NCI-H748 treated with DMSO at 0.1 percent for 48 hours (cell line): ENCODE data around the gene KRTAP5-8.
"Not testable (repeated sequence)": the region's sequence is repeated elsewhere in the genome, so short reads cannot be mapped to it uniquely, and the experiment has no call there.

Experiments
- DNase-seq: peaks from one replicate; lab custom pipeline; 2025; lab: John Stamatoyannopoulos, UW

The KRTAP5-8 gene

GRCh38 chr11:71543866-71544265 lies 6.0 kb downstream of the KRTAP5-8 start:
- no peak for DNase-seq

GRCh38 chr11:71544525-71545214 lies 6.8 kb downstream of the KRTAP5-8 start:
- DNase-seq = no peak

DNA sequence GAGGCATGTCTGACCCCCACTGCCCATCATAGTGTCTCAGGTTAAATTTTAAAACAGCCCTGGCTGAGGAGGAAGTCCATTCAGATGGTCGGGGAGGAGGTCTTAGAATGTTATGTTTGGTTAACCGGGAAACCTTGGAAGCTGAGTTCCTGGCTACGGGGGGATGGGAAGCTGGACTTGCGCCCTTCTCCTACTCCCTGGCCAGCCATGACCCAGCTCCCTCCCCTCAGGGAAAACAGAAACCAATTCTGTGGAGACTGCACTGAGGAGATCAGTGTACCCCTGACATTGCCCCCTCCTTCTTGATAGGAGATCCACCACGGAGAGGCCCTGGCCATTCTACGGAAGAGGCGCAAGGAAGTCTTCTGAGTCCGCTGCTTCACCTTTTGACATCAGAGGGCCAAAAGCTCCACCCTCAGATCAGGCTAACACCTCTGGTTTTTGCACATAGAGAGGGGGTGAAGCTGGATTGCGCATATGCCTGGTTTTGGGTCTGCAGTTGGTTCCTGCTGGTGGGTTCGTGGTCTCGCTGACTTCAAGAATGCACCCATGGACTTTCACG lies 7.7 kb downstream of the KRTAP5-8 start:
- DNase-seq = no peak

DNA sequence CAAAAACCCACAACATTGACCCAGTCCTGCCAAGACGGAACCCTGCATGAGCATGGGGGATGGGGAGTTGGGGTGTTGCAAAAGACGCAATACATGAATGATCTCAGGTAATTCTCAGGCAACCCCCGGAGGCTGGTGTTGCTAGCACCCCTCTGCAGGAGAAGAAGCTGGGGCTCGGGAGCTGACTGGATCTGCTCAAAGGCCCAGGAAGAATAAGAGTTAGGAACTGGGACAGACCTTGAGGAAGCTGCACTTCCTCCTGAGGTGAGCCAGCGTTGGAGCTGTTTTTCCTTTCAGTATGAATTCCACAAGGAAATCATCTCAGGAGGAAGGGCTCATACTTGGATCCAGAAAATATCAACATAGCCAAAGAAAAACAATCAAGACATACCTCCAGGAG lies 10.3 kb downstream of the KRTAP5-8 start, which contains the start of gene KRTAP5-9:
Gene KRTAP5-9, plus strand, starts transcription at position 301 of the 400 bp plus-strand sequence. CDS start 238 bp downstream, outside the sequence.
- no peak for DNase-seq

GRCh38 chr11:71548716-71549151 lies 10.9 kb downstream of the KRTAP5-8 start:
- no peak for DNase-seq

DNA sequence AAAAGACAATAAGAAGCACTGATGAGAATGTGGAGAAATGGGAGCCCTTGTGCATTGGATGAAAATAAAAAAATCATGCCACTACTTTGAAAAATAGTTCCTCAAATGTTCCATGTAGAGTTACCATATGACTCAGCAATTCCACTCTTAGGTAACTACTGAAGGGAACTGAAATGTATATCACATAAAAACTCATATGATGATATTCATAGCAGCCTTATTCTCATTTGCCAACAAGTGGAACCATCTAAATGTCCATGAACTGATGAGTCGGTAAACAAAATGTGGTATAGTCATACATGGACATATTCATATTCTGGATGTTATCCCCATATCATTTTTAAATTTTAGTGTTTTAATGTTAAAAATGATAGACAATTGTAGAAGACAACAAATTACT lies 13.9 kb downstream of the KRTAP5-8 start:
- DNase-seq = no peak

DNA sequence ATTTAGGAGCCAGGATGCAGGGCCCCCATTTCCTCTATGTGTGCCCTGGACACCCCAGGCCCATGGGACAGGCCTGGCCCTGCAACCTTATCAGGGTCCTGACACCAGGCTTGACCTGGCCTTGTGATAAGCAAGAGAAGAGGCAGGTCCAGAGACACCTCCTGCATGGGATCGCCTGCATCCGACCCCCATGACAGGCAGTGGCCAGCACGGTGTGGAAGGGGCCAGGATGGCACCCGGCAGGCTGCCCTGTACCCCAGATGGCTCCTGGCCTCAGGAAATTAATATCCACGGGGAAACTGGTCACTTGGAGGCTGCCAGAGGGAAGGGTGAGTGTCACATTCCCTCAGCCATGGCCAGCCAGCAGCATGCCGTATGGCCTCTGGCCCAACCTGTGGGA lies 17.2 kb downstream of the KRTAP5-8 start:
- no peak for DNase-seq

- DNase-seq = no peak
Observed at GRCh38 chr11:71555508-71555907, 17.7 kb downstream of the KRTAP5-8 start.

- no peak for DNase-seq
Observed at GRCh38 chr11:71556018-71556417, 18.2 kb downstream of the KRTAP5-8 start.

GRCh38 chr11:71557257-71557656 lies 19.4 kb downstream of the KRTAP5-8 start:
- DNase-seq = no peak

GRCh38 chr11:71558996-71559395 lies 21.2 kb downstream of the KRTAP5-8 start:
- no peak for DNase-seq

DNA sequence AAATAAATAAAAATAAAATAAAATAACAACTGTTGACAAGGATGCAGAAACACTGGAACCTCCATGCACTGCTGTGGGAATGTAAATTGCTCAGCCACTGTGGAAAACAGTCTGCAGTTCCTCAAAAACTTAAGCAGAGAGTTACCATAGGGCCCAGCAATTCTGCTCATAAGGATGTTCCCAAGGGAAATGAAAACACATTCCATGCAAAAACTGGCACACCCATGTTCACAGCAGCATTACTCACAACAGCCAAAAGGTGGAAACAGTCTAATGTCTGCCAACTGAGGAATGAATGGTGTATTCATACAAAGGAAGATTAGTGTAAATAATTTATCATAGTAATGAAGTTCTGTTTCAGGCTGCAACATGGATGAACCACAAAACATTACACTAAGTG lies 24.3 kb downstream of the KRTAP5-8 start:
- DNase-seq = no peak

- DNase-seq = no peak
Observed at GRCh38 chr11:71563406-71563805, 25.6 kb downstream of the KRTAP5-8 start.

DNA sequence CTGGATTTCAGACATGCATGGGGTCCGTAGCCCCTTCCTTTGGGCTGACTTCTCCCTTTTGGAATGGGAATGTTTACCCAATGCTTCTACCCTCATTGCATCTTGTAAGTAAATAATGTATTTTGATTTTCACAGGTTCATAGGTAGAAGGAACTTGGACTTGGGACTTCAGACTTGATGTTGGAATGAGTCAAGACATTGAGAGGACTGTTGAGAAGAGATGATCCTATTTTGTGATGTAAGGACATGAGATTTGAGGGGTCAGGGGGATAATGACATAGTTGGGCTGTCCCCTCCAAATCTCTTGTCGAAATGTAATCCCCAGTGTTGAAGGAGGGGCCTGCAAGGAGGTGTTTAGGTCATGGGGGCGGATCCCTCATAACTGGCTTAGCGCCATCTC lies 26.6 kb downstream of the KRTAP5-8 start:
- DNase-seq = no peak

GRCh38 chr11:71565263-71565662 lies 27.4 kb downstream of the KRTAP5-8 start, which contains the start of gene KRTAP5-10:
TSS of gene KRTAP5-10 (plus strand) at chr11:71565563. CDS start at chr11:71565588, 25 bp downstream.
- no peak for DNase-seq

- no peak for DNase-seq
Observed at GRCh38 chr11:71566081-71566620, 28.3 kb downstream of the KRTAP5-8 start.

GRCh38 chr11:71566626-71567599 lies 29.1 kb downstream of the KRTAP5-8 start:
- not testable (repeated sequence) for DNase-seq

DNA sequence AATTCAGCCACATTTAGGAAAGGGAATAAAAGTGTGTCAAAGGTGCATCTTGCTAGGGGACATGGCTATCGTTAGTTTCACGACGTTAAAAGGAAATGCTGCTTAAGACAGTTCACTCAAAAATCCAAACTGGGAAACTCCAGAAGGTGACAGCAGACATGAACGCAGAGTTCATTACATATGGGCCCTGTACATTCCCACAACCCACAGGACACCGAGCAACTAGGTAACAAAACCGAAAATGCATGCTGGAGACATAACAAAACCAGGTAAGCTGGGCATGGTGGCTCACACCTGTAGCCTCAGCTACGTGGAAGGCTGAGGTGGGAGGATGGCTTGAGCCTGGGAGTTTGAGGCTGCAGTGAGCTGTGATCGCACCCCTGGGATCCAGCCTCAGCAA lies 29.8 kb downstream of the KRTAP5-8 start:
- DNase-seq = not testable (repeated sequence)

DNA sequence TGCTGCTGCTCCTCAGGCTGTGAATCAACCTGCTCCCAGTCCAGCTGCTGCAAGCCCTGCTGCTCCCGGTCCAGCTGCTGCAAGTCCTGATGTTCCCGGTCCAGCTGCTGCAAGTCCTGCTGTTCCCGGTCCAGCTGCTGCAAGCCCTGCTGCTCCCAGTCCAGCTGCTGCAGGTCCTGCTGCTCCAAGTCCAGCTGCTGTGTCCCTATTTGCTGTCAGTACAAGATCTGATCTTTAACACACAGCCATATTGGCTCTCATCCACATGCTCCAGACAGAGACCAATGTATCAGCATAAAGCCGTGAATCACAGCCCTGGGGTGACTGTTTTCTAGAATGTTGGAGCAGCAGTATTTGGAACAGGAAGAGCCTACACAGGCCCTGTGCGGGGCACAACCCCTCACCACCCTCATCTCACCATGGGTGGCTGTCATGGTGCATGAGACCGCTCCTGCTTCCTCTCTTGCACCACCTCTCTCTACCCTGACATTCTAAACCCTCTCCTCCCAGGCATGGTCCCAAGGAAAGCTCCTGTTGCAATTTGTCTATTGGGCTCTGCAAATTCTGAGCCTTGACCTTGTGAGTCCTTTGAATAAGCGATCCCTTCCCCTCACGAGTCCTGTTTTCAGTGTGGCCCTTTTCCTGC lies 31.0 kb downstream of the KRTAP5-8 start:
- DNase-seq = no peak

- DNase-seq = not testable (repeated sequence)
Observed at GRCh38 chr11:71571101-71571850, 33.5 kb downstream of the KRTAP5-8 start.

DNA sequence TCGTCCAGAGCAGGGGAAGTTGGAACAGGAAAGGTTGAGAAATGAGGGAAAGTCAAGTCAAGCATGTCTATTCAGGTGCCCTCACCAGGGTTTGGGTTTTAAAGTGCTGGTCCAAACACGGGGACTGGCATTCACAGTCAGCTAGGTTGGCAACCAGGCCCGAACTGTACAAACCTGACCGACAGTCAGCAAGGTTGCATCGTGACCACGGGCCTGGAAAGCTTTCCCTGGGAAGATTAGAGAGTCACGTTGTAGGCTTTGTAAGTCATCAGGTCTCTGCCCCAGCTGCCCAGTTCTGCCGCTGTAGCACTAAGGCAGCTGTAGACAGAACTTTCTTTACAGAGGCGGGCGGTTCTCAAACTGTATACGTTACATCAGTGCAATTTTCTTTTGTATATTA lies 35.0 kb downstream of the KRTAP5-8 start:
- DNase-seq = no peak
